NCI-H2107 treated with DMSO at 0.1 percent for 48 hours (cell line): ENCODE measurements around the gene SYNE3.
A peak's percentile ranks its signal among the peaks of the same experiment; 100 is the strongest.
"Not testable (repeated sequence)": the region's sequence is repeated elsewhere in the genome, so short reads cannot be mapped to it uniquely, and the experiment has no call there.

Source experiments
- DNase-seq: peaks from one replicate; lab custom pipeline; 2025; ENCODE audit not compliant: unreplicated experiment; lab: John Stamatoyannopoulos, UW

Gene SYNE3

GRCh38 chr14:95526483-95527386 is 10.3 kb upstream of the SYNE3 start:
- no peak for DNase-seq

- no peak for DNase-seq
Measured at GRCh38 chr14:95525999-95526398, 9.5 kb upstream of the SYNE3 start.

- DNase-seq, result peak; percentile 63
Measured at GRCh38 chr14:95524706-95525512, 8.5 kb upstream of the SYNE3 start.

DNA sequence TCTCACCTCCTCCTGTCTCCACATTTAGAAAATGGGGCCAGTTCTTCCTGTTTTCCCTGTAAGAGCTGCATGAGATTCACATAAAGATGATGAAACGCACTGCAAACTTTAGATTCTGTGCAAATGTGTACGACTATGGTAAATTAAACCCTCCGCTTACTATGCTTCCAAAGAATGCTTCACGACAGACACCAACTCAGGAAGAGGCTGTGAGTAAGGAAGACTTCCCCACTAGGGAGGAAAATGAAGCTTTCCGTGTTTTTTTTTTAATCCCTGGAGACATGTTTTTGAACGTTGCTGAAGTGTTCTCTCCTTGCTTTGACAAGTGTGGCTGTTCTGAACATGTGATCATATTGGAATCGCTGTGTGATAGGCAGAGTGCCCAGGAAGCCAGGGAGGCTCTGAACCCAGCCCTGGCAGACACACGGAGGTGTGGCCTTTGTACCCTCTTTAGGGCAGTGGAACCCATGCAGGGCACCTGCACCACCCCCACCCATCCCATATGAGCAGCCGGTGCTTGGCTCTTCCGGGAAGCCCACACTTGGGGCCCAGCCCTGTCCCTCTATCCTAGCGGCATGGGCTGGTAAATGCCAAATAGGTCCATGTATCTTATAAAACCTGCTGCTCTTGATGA is 7.5 kb upstream of the SYNE3 start:
- peak; percentile 92 for DNase-seq

- peak; percentile 74 for DNase-seq
Measured at GRCh38 chr14:95523051-95523814, 6.8 kb upstream of the SYNE3 start.

- DNase-seq, result no peak
Measured at GRCh38 chr14:95522556-95522955, 6.1 kb upstream of the SYNE3 start.

- no peak for DNase-seq
Measured at GRCh38 chr14:95522116-95522515, 5.7 kb upstream of the SYNE3 start.

DNA sequence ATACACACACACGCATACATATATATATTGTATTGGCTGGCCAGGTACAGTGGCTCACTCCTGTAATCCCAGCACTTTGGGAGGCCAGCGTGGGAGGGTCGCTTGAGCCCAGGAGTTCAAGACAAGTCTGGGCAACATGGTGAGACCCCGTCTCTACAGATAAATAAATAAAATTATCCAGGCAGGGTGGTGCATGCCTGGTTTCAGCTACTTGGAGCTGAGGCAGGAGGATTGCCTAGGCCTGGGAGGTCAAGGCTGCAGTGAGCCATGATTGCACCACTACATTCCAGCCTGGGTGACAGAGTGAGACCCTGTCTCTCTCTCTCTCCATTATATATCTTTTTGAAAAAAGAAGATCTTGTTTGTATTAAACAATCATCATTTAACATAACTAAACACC is 4.6 kb upstream of the SYNE3 start:
- no peak for DNase-seq

DNA sequence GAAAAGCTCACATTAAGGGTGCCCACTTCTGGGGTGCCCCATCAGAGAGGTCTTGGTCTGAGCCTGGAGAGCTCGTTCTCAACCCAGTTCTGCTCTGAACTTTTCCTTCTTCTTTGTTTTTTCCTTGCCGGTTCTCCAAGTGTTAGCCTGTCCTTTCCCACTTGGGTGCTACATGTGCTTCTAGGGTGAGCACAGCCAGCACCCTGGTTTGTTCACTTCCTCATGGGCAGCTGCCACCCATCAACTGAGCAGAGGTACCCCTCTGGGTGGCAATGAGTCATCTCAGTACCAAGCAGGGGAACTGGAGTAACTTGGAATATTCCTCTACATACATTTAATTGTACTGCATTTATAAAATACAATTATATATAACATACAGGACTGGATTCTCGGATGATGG is 3.9 kb upstream of the SYNE3 start:
- DNase-seq, result no peak

DNA sequence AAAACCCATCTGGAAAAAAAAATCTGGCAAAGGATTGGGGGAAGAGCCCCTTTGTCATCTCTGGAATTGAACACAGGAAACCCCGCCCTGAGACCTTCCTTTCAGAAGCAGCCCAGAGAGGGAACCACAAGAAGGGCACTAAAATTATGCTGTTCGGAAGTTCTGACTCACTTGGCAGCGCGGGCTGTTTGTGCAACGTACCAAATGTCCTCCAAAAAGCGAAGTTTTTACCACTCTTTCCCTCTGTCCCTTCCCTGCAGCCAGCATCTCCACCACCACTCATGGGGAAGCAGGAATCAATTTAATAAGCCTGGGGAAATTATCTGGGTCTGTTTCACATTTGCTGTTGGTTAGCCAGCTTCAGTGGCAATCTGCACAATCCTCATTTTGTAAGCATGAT is 3.2 kb upstream of the SYNE3 start:
- no peak for DNase-seq

- DNase-seq, result peak; percentile 81
Measured at GRCh38 chr14:95518045-95518751, 1.7 kb upstream of the SYNE3 start.

DNA sequence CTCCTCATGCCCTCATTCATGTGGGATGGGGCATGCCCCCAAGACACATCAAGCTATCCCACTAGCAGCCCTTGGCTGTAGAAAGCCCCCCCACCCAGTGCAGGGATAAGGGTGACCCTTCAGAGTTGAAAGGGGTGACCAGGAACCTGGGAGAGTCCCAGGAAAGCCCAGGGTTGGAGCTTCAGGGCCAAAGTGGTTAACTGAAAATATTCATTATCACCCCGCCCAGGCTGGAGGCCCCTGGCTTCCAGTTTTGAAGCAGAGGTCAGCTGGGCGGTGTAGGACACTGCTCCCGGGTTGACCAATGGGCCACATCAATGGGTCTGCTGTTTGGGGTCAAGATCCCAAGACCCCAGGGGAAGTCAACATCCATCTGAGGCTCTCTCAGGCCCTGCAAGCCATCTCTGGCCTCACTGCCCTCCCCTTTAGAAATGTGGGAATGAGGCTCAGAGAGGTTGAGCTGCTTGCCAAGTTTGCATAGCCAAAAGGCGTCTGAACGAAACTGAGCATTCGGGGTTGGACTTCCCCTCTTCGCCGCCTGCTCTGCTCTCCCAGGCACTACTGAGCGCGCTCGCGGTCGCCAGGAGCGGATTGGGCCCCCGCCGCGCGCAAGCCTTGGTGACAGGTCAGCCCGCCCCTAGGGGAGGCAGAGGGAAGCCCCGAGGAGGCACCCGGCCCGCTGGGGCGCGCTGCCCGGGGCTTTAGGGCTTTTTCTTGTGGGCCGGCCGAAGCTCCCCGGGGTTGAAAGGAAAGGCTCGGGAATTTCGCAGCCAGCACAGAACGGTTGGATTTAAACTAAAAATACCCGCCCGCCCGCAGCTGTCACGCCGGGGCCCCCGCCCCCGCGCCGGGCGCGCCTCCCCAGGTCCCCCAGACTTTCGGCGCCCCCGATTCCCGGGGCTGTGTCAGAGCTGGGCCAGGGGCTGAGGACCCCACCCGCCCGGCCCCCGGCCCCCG is 576 bp downstream of the SYNE3 start:
- peak; percentile 62 for DNase-seq

DNA sequence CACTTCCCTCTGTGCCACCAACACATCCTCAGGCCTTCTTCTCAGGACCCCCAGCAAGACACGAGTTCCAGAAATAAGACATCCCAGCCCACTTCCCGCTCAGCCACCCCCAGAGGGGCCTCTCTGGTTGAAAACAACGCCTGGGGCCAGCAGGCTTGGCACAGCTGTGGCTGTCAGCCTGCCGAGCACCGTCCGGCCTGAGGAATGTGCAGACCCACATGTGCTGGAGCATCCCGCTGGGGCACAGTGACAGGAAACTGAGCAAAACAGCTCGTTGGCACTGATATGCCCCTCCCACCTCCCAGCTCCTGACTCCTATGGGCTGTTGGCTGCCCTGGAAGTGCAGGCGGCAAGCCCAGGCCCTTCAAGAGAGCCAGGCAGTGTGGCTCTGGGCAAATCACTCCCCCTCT is 1.4 kb downstream of the SYNE3 start:
- DNase-seq, result peak; percentile 67

DNA sequence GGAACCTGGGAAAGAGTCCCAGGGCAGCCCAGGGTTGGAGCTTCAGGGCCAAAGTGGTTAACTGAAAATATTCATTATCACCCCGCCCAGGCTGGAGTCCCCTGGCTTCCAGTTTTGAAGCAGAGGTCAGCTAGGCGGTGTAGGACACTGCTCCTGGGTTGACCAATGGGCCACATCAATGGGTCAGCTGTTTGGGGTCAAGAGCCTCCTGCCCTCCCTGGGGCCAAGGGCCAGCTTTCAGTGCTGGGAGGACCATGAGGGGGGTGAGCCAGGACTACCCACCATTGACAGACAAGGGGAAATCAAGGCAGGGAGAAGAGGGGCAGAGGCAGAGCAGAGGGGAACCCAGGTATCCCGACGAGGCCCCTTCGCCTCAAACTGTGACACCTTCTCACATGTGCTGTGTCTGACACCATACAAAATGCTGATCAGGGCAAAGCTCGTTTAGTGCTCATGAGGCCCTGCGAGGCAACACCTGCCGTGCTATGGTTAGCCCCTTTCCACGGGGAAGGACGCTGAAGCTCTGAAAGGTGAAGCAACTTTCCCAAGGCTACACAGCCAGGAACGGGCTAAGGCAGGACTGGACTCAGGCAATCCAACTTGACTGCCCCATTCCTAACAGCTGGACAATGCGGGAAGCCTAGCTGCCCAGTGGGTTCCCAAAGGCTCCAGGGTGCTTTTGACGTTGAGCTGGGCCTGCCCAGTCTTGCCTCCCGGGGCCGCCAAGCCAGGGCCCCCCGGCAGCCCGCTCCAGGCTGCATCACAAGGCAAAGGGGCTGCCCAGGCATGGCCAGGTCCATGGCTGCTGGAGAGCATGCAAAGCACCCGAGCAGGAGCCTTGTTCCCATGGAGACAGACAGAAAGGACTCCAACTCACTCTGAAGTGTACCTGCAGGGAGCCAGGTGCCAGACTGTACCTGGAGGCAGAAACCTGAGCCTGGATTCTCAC is 2.0 kb downstream of the SYNE3 start:
- DNase-seq, result peak; percentile 95

DNA sequence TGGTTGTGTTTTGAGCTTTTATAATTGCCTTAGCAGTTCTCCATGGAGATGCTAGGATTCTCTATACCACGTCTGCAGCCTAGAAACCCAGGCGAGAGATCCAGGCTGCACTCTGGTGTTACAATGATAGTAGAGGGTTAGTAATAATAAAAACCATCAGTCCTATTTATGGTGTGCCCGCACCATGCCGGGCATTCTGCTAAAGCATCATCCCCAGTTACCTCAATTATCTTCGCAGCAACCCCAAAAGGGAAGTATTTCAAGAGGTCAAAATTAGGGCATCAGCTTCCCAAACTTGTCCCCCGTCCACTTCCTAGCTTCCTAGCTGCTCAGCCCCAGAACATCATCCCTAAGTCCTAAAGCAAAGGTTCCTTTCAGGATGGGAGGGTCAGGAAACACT is 3.2 kb downstream of the SYNE3 start:
- DNase-seq, result no peak

DNA sequence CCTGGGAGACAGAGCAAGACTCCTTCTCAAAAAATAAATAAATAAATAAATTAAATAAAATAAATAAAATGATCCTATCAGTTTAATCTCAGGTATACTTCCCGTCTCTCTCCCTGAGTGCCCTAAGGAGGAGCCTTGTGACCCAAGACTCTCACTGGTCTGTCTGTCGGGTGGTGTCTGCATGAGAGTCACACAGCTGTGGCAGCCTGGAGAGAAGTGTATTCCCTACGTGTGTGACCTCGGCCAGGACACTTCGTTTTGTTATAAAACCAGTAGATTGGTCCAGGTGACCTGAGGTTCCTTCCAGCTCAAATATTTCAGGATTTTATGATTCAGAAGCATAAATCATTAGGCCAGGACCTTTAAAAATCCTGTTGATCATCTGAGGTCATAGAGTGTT is 4.8 kb downstream of the SYNE3 start:
- no peak for DNase-seq

DNA sequence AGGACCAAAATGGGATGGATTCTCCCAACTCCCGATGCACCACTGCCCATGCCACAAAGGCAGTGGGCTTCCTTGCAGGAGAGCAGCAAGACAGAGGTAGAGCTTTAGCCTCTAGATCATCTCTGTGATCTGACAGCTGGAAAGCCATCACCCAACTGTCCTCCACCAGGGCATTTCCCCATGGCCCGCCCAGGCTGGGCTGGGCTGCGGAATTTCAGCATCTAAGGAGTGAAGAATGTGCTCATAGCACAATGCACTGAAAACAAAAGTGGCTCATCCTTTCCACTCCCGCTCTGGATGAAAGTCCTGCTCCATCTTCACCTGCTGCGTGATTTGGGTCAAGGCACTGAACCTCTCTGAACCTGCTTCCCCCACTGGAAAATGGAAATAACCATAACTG is 5.6 kb downstream of the SYNE3 start:
- no peak for DNase-seq

- not testable (repeated sequence) for DNase-seq
Measured at GRCh38 chr14:95510344-95510743, 6.1 kb downstream of the SYNE3 start.
